Stomach (tissue), 4 donors: ENCODE measurements around the gene CCDC107.
"Not testable (repeated sequence)": the region's sequence is repeated elsewhere in the genome, so short reads cannot be mapped to it uniquely, and the experiment has no call there.

Experiments
- CTCF ChIP-seq, 7 experiments: fragments of 450-650 bp in 4 of 7; fragments of 200-600 bp in 3 of 7; sonication (generic) in 3 of 7; IDR thresholded peaks; one replicate each; pipeline ENCODE4 v1.5.1; 2016 to 2019; ENCODE audit warnings: antibody characterized with exemption in 7 of 7, control low read depth in 2 of 7, mild to moderate bottlenecking in 1 of 7
- EP300 ChIP-seq: sonication (generic); formaldehyde crosslinking; IDR thresholded peaks from one replicate; pipeline ENCODE4 v1.6.1; 2017; ENCODE audit warnings: antibody characterized with exemption
- POLR2AphosphoS5 ChIP-seq, 3 donors: sonication (generic); formaldehyde crosslinking; IDR thresholded peaks; one replicate each; pipeline ENCODE4 v1.6.1; 2016; ENCODE audit warnings: antibody characterized with exemption in 3 of 3

GRCh38 chr9:35637427-35637955 lies 20.6 kb upstream of the CCDC107 start:
- not testable (repeated sequence) for TF ChIP-seq CTCF (IDR thresholded peaks at IDR 0.05); EP300; POLR2AphosphoS5 (IDR thresholded peaks at IDR 0.05)
